ENCODE results near the gene OSER1. TPM values are rescaled to one million over a fixed set of nuclear protein-coding genes. Genes with fewer than 3 reads are reported as not detected.

Gene OSER1
- total RNA-seq, 4 donors from 2014 or later: 16.1 to 62.2 (median 25.0) TPM

- 82 to 86% methylated on average over 2 of the region's 2 CpGs for WGBS, 2 donors
- Histone ChIP-seq H3K4me1 (peaks cover 5 to 53% (median 24%) of the 10 kb centered on the region in 3 donors), H3K36me3 (peaks cover 23 to 88% (median 24%) of the 10 kb centered on the region in 3 donors), H3K4me3 (no peak overlapping the region), H3K27me3 (no peaks in the 10 kb centered on the region), H3K9me3 (no peaks in the 10 kb centered on the region), H3K27ac (no peak overlapping the region)
- TF ChIP-seq CTCF (IDR thresholded peaks at IDR 0.05): no peak
- TF ChIP-seq POLR2A (IDR thresholded peaks at IDR 0.05): no peak
- no peak for DNase-seq
- intact Hi-C loops (cut with DNase I): no loop called here
Measured at GRCh38 chr20:44200983-44201382, 9.6 kb downstream of the OSER1 start.

- no peaks in the 10 kb centered on the region for H3K27me3 ChIP-seq
- DNase-seq: no peak
- H3K4me1 ChIP-seq: peaks cover 5 to 47% (median 24%) of the 10 kb centered on the region in 3 donors
- no peaks in the 10 kb centered on the region for H3K9me3 ChIP-seq
- TF ChIP-seq POLR2A (IDR thresholded peaks at IDR 0.05): no peak
- TF ChIP-seq CTCF (IDR thresholded peaks at IDR 0.05): no peak
- peaks cover 23 to 88% (median 24%) of the 10 kb centered on the region in 3 donors for H3K36me3 ChIP-seq
- 76 to 90% methylated on average over 4 of the region's 4 CpGs for WGBS, 2 donors
- intact Hi-C loops (cut with DNase I): no loop called here
- H3K27ac ChIP-seq: no peak overlapping the region
- H3K4me3 ChIP-seq: no peak overlapping the region
Measured at GRCh38 chr20:44200371-44200770, 10.2 kb downstream of the OSER1 start.

GRCh38 chr20:44199877-44200276 is 10.7 kb downstream of the OSER1 start:
- TF ChIP-seq POLR2A (IDR thresholded peaks at IDR 0.05) (no peak), CTCF (IDR thresholded peaks at IDR 0.05) (no peak)
- 79 to 86% methylated on average over 2 to 4 of the region's 4 CpGs for WGBS, 2 donors
- DNase-seq: no peak
- no peak overlapping the region for H3K27ac ChIP-seq
- no peak overlapping the region for H3K4me3 ChIP-seq
- no peaks in the 10 kb centered on the region for H3K27me3 ChIP-seq
- intact Hi-C loops (cut with DNase I): no loop called here
- H3K4me1 ChIP-seq: peaks cover 5 to 42% (median 19%) of the 10 kb centered on the region in 3 donors
- H3K9me3 ChIP-seq: no peaks in the 10 kb centered on the region
- peaks cover 23 to 83% (median 24%) of the 10 kb centered on the region in 3 donors for H3K36me3 ChIP-seq

GRCh38 chr20:44198872-44199271 is 11.7 kb downstream of the OSER1 start:
- intact Hi-C loops (cut with DNase I): no loop called here
- Histone ChIP-seq H3K27ac (no peak overlapping the region), H3K9me3 (no peaks in the 10 kb centered on the region), H3K4me1 (peaks cover 0 to 32% (median 10%) of the 10 kb centered on the region in 3 donors), H3K36me3 (peaks cover 23 to 78% (median 24%) of the 10 kb centered on the region in 3 donors), H3K27me3 (no peaks in the 10 kb centered on the region), H3K4me3 (no peak overlapping the region)
- WGBS, 2 donors: 78 to 85% methylated on average over 4 of the region's 4 CpGs
- no peak for TF ChIP-seq CTCF (IDR thresholded peaks at IDR 0.05)
- no peak for TF ChIP-seq POLR2A (IDR thresholded peaks at IDR 0.05)
- no peak for DNase-seq

GRCh38 chr20:44196271-44196670 is 14.3 kb downstream of the OSER1 start:
- no peak for DNase-seq
- intact Hi-C loops (cut with DNase I): no loop called here
- H3K9me3 ChIP-seq: no peaks in the 10 kb centered on the region
- no peak overlapping the region for H3K27ac ChIP-seq
- H3K36me3 ChIP-seq: peaks cover 18 to 58% (median 21%) of the 10 kb centered on the region in 3 donors
- no peak for TF ChIP-seq CTCF (IDR thresholded peaks at IDR 0.05)
- no peak for TF ChIP-seq POLR2A (IDR thresholded peaks at IDR 0.05)
- 44 to 58% methylated on average over 3 of the region's 3 CpGs for whole genome bisulfite sequencing, 2 donors
- H3K27me3 ChIP-seq: no peaks in the 10 kb centered on the region
- H3K4me3 ChIP-seq: no peak overlapping the region
- H3K4me1 ChIP-seq: peaks cover 0 to 7% (median 0%) of the 10 kb centered on the region in 3 donors
